ENCODE data around the gene HOXC13.

The HOXC13 gene

GRCh38 chr12:53939141-53940108 is 794 bp downstream of the HOXC13 start:
- peak; percentile 9 for DNase-seq

- no peak for DNase-seq
These were observed 1.9 kb downstream of the HOXC13 start for GRCh38 chr12:53940443-53941014.

DNA sequence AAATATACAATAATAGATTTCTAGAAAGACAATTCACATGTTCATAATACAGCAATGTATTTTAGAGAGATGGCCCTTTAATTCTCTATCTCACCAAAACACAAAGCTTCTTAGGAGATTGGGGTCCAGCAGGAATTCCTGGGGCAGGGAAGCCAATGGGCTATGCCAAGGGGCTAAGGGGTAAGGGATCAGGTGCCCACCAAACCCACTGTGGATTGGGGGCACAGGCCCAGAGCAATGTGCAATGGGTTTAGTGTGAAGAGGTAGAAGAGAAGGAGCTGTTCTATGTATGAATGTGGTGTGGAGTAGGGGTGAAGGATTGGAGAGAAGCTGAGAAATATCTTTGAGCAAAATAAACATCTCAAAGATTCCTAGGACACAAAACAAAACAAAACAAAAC is 2.6 kb downstream of the HOXC13 start:
- DNase-seq: no peak

GRCh38 chr12:53941750-53942149 is 3.1 kb downstream of the HOXC13 start:
- DNase-seq: no peak

DNA sequence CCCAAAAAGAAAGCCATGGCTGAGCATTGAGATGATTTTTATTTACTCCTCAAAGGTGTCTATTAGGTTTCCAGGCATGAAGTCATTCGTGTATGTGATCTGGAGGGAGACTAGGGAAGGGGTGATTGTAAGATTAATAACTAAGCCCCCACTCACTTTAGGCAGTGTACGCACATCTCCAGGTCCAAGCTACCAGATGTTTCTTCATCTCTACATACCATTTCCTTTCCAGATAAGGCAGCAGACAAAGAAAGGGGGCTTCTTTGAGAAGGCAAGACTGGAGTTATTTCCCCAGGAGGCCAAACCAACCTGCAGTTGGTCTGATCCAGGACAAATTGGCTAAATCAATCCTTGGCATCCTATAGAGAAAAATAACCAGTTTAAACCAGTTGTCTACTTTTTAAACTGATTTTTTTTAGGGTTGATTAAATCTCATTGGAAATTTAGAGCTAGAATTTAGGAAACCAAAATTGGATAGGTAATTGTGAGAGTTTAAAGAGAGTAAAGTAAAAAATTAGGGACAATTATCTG is 3.9 kb downstream of the HOXC13 start:
- no peak for DNase-seq

DNA sequence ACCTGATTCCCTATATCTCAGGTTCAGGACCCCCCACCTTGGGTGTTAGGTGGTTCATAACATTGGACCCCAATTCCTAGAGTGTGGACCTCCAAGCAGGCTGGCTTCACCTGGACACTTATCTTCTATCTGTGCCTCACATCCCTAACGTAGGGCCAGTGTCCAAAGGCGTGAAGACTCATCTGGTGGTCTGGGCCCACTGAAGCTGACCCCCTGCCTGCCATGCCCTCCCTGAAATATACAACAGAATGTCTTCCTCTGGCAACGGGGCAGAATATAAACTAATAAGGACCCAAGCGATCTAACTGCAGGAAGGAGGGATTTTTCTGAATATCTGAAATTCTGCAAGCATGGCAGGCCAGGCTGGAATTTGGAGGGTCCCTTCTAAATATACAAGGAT is 5.6 kb downstream of the HOXC13 start:
- DNase-seq: no peak

GRCh38 chr12:53944907-53945847 is 6.5 kb downstream of the HOXC13 start:
- DNase-seq: no peak

GRCh38 chr12:53947743-53948142 is 9.1 kb downstream of the HOXC13 start:
- no peak for DNase-seq

DNA sequence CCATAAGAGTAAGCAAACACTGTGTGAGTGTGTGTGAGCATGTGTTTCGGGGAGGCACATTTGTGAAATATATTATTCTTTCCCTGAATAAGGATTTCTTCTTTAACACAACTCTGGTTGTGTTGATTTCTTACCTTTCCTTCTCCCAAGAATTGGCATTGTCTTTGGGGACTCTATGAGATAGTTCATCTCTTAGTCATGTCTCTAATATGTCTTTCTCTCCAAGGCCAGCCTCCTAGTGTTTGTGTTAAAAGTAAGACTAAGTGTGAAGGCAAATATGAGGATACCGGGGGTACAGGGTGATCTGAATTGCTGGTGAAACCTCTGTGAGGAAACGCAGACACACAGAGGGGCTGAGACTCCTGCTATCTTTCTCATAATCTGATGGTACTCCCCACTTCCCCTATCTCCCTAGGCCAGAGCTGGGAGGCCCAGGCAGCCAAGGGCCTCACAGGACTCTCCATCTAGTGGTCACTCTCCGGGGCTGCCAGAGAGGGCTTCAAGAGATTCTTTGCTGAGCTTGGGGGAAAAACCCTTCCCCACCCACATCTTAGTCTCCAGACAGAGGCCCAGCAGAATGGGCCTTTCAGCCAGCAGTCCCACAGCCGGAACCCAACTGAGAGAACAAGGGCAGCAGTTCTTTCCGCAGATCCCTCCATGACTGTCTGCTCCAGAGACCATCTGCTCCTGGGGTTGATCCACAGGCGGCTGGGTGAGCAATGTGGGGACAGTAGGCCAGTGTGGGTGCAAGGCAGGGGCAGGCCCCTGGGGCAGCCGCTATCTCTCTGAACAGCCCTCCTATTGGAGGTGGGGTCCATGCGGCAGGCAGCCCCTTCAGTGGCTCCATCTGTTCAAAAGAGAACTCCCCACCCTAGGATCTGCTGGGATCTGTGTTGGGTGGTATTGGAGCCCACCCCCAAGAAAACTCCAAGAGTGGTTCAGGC is 10.3 kb downstream of the HOXC13 start:
- no peak for DNase-seq

DNA sequence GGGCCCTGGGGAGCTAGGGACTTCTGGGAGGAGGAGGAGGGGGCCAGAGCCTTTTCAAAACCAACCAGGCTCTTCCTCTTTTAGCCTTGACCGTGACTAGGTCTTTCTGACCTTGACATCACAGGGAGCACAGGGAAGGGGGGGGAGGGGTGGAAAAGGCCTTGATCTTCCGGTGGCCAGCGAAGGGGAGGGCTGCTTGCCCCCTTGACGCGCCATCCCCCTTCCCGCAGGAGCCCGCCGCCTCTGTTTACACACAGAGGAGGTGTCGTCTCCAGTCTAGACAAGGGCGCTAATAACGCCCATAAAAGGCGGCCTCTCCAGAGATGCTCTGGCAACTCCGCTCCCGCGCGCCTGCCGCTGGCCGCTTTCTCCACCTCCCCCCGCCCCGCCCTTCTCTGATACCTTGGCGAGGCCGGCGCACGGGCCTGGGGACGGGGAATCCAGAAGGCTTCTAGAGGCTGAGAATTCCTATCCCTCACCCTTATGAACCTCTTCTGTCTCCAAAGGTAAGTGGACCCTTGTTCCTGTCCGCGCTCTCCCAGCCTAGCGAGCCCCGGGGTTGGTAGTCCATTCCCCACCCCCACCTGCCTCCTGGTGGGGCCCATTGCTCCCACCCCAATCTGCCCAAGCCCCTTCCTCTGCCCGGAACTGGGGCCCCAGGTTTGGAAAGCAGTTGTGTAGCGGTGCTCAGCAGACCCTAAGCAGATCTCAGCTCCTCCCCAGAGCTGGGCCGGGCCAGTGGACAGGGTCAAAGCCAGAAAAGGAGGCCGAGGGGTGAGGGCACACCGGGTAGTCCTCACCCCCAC is 11.2 kb downstream of the HOXC13 start:
- DNase-seq: peak; percentile 53

DNA sequence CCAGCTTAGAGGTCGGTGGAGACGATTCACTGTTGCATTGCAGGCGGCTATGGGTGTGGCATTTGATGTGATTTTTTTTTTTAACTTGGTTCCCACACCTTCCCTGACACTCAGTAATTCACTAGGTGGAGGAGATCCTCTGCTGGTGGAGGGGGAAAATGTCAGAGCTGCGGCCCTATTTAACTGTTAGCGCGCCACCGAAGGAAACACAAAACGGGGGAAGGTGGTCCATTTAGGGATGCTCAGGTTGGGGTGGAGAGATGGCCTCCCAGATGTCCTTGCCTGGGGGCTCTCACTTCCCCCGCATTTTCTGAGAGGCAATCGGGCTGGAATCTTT is 11.8 kb downstream of the HOXC13 start:
- no peak for DNase-seq

DNA sequence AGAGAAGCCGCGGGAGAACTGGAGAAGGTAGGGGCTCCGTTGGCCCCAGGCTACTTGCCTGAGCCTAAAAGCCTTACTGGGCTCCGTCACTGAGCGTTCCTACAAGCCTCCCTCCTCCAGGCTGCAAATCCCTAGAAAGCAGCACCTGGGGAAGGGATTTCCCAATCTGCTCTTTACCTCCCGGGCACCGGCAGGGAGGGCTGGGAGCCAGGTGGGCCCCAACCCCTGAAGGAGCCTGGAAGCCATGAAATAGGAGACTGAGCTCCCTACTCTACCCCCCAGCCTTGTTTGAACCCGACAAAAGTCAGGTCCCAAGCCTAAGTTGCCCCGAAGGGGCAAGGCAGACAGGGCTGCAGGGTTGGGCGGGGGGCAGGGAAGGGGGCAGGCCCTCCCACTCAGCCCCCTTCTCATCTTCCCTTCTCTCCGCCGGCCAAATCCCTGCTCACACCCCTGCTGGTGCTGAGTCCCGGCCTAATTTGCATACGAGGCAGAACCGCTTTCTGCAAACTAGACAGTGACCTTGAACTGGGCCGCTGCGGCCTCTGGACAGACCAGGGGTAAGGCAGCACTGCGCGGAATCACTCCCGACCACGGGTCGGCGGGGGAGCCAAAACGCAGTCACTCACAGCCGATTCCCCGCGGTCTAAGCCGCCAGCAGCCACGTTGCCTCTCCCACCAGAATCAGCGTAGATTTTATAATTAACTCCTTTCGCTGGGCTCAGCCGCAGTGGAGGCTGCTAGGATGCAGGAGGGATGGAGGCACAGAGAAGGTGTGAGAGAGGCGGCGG is 12.4 kb downstream of the HOXC13 start:
- DNase-seq: no peak

- DNase-seq: no peak
These were observed 13.1 kb downstream of the HOXC13 start for GRCh38 chr12:53951577-53952334.

- DNase-seq: no peak
These were observed 13.7 kb downstream of the HOXC13 start for GRCh38 chr12:53952335-53952694.

DNA sequence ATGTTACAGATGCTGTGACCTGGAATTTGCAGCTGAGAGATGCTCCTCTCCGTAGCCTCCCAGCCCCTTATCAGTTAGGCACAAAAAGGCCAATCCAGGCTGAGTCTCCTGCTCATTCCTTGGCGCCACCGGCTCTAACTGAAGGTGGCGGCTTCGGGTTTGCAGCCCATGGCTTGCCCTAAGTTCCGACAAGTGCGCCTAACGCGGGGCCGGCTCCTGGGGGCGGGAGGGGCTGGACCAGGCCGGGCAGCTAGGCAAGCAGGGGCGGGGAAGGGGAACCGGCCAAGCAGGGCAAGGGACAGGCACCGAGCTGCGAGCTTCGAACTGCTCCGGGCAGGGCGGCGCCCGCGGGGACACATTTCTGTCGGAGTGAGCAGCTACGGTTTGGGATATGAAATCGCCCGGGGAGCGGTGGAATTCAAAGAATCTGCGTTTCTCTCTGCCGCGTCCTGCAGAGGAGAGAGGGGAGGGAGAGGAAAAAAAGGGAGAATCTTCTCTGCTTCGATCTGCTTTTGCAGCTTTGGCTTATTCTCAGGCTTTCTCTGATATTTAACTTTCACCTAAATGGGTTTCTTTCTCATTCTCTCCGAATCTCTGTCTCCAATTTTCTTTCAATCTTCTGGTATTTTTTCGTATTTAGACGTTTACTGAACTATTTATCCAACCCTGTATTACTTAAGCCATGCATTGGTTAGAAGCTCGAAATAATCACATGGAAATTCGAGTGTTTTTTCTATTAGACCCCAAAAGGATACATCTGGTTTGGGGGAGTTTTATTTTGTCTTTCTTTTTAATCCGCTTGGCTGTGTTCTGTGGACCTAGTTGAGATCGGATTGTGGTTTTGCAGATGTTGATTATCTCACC is 14.5 kb downstream of the HOXC13 start:
- no peak for DNase-seq

DNA sequence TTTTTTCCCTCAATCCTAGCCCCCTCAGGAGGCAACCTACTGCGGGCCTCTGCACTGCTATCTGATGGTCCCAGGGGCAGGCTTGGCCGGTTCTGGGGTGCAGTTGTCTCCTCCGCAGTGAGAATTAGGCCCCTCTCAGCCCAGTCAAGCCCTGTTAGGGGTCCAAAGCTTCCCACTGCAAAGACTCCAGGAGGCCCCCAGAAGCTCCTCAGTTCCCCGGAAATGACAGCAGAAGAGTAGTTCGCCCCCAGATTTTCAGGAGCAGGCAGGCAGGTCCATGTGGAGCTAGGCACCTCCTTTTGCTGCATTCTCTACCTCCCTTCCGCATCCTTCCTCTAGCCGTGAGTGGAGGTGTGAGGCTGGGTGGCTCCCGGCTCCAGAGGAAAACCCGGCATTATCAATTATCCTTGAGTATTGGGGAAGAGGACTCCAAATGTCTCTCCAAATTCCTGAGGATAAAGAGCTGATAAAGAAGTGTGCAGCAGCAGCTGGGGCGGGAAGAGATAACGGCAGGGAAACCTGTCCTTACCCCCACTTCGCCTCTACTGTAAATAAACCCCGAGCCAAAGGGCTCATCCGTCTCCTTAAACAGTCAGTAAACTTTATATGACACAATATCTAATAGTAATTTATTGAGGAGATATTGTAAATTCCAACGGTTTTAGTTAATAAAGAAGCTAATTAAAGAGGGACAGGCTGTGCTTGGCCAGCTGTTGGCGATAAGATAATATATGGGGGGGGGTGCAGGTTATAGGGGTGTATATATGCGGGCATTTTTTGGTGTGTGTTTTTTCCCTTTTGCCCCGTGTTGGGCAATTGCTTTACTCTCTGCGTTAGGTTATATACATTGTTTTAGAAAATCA is 15.4 kb downstream of the HOXC13 start:
- no peak for DNase-seq

- DNase-seq: no peak
These were observed 16.0 kb downstream of the HOXC13 start, which contains the start of gene HOXC12 for GRCh38 chr12:53954694-53955035. TSS of gene HOXC12 (plus strand) at chr12:53954903. CDS start at chr12:53954930, 27 bp downstream.

Measured in NCI-H1105 treated with DMSO at 0.1 percent for 48 hours (cell line).